GM23338 (cell line): ENCODE measurements around the gene HAUS5. TPM values are rescaled to one million over a fixed set of nuclear protein-coding genes. Genes with fewer than 3 reads are reported as not detected.

Experiments used
- ATAC-seq: fragments of 200-7000 bp; cut with Tn5 transposase; 3 replicates; pipeline ENCODE4 v1.9.1; 2020
- DNase-seq: peaks from one replicate; pipeline ENCODE4 v3.0.0-alpha.2; 2015; ENCODE audit warnings: low spot score
- H2AFZ ChIP-seq: fragments of 200-600 bp; sonication (generic); 2 replicates; pipeline ENCODE4 v1.8.0; 2016; ENCODE audit warnings: antibody characterized with exemption, mild to moderate bottlenecking, moderate library complexity
- H3F3A ChIP-seq: fragments of 200-600 bp; sonication (generic); replicated peaks from 2 replicates; pipeline ENCODE4 v1.8.0; 2017; ENCODE audit warnings: antibody characterized with exemption, mixed run types, low read depth
- H3K27ac ChIP-seq: fragments of 200-600 bp; sonication (generic); 2 replicates; pipeline ENCODE4 v1.6.1; 2016; ENCODE audit warnings: low read depth
- H3K27me3 ChIP-seq: fragments of 200-600 bp; sonication (generic); 2 replicates; pipeline ENCODE4 v1.8.0; 2016; ENCODE audit warnings: mild to moderate bottlenecking, mixed run types, moderate library complexity; ENCODE audit not compliant: insufficient read depth
- H3K36me3 ChIP-seq: fragments of 200-600 bp; sonication (generic); 2 replicates; pipeline ENCODE4 v1.8.0; 2016; ENCODE audit warnings: mild to moderate bottlenecking; ENCODE audit not compliant: insufficient read depth
- H3K4me1 ChIP-seq: fragments of 200-600 bp; sonication (generic); 2 replicates; pipeline ENCODE4 v1.8.0; 2016; ENCODE audit warnings: mild to moderate bottlenecking, moderate library complexity; ENCODE audit not compliant: insufficient read depth
- H3K4me2 ChIP-seq: fragments of 200-600 bp; sonication (generic); 2 replicates; pipeline ENCODE4 v1.7.1; 2017; ENCODE audit warnings: mixed run types
- H3K4me3 ChIP-seq: fragments of 200-600 bp; sonication (generic); 2 replicates; pipeline ENCODE4 v1.6.1; 2016; ENCODE audit warnings: mixed run types
- H3K79me2 ChIP-seq: fragments of 200-600 bp; sonication (generic); replicated peaks from 2 replicates; pipeline ENCODE4 v1.8.0; 2017; ENCODE audit warnings: mild to moderate bottlenecking; ENCODE audit not compliant: insufficient read depth
- H3K9me2 ChIP-seq: fragments of 200-600 bp; sonication (generic); 2 replicates; pipeline ENCODE4 v1.8.0; 2017; ENCODE audit not compliant: insufficient read depth
- H4K20me1 ChIP-seq: fragments of 200-600 bp; sonication (generic); replicated peaks from 2 replicates; pipeline ENCODE4 v1.8.0; 2017; ENCODE audit warnings: mild to moderate bottlenecking; ENCODE audit not compliant: insufficient read depth
- H3K27ac Mint-ChIP-seq: 2 replicates; pipeline ENCODE4 v1.8.0; 2020; ENCODE audit warnings: inconsistent platforms, mild to moderate bottlenecking, moderate library complexity, mixed read lengths
- H3K27me3 Mint-ChIP-seq: 3 replicates; pipeline ENCODE4 v1.8.0; 2022; ENCODE audit warnings: low read depth, mild to moderate bottlenecking, moderate library complexity, mixed read lengths, inconsistent platforms; ENCODE audit not compliant: insufficient read depth, poor library complexity
- H3K36me3 Mint-ChIP-seq: 3 replicates; pipeline ENCODE4 v1.8.0; 2021; ENCODE audit warnings: low read depth, mild to moderate bottlenecking, inconsistent platforms, moderate library complexity, mixed read lengths
- H3K4me1 Mint-ChIP-seq: 3 replicates; pipeline ENCODE4 v1.8.0; 2020; ENCODE audit warnings: mild to moderate bottlenecking, inconsistent platforms, mixed read lengths
- H3K4me3 Mint-ChIP-seq: 3 replicates; pipeline ENCODE4 v1.8.0; 2021; ENCODE audit warnings: moderate library complexity, mild to moderate bottlenecking, inconsistent platforms, mixed read lengths
- H3K9me3 Mint-ChIP-seq: 3 replicates; pipeline ENCODE4 v1.8.0; 2020; ENCODE audit warnings: moderate library complexity, mild to moderate bottlenecking, inconsistent platforms, mixed read lengths
- CREB1 ChIP-seq: fragments of 250-450 bp; sonication (Bioruptor Pico); IDR thresholded peaks from 2 replicates; pipeline ENCODE4 v1.5.0; 2020; ENCODE audit warnings: low read depth, mild to moderate bottlenecking, moderate library complexity
- CTCF ChIP-seq, 2 experiments: fragments of 200-600 bp in 1 of 2; sonication (generic) in 1 of 2; conservative IDR thresholded peaks; 2 replicates each; pipeline versions ENCODE4 v1.5.1 to v1.6.1; 2016 to 2017; ENCODE audit warnings: antibody characterized with exemption in 2 of 2, low read depth in 2 of 2, mild to moderate bottlenecking in 2 of 2, moderate library complexity in 1 of 2
- EZH2phosphoT487 ChIP-seq: fragments of 200-600 bp; sonication (generic); IDR thresholded peaks from one replicate; pipeline ENCODE4 v1.8.1; 2018; ENCODE audit warnings: antibody characterized with exemption; ENCODE audit not compliant: unreplicated experiment
- NANOG ChIP-seq: IDR thresholded peaks from 2 replicates; pipeline ENCODE4 v1.6.1; 2016; ENCODE audit warnings: antibody characterized with exemption, borderline replicate concordance
- POLR2AphosphoS5 ChIP-seq: IDR thresholded peaks from 2 replicates; pipeline ENCODE4 v1.6.1; 2016; ENCODE audit warnings: antibody characterized with exemption, low read depth
- ZNF331 ChIP-seq: fragments of 250-450 bp; sonication (Bioruptor Pico); IDR thresholded peaks from 2 replicates; pipeline ENCODE4 v1.5.0; 2020; ENCODE audit warnings: low read depth, mild to moderate bottlenecking, moderate library complexity
- polyA plus RNA-seq: library from polyadenylated mRNA; unstranded; fragments of >200 nt; fragmentation: Nextera tagmentation; extraction: Ambion mirVana; gene quantifications from 2 replicates; pipeline ENCODE4 v1.2.1, GENCODE V29; 2016
- total RNA-seq: library from RNA; depleted of rRNA; stranded (reverse); fragments of >200 nt; shearing (Covaris generic); gene quantifications from 2 replicates; pipeline ENCODE4 v1.2.3, GENCODE V29; 2014
- TF ChIP-seq, protein P1 (sequence below): IDR thresholded peaks from one replicate; pipeline ENCODE4 v1.6.1; 2018; ENCODE audit warnings: antibody characterized with exemption; ENCODE audit not compliant: unreplicated experiment
- TF ChIP-seq, protein P2 (sequence below): fragments of 250-450 bp; sonication (Bioruptor Pico); IDR thresholded peaks from 2 replicates; pipeline ENCODE4 v1.5.0; 2020; ENCODE audit warnings: mild to moderate bottlenecking, moderate library complexity

Gene HAUS5
- total and polyA plus RNA-seq, 2 experiments from 2014 or later: 21.9 to 23.2 TPM

GRCh38 chr19:35671818-35672217 is 59.3 kb downstream of the HAUS5 start:
- ATAC-seq: no peak
- Histone ChIP-seq H3K36me3 (no peaks in the 10 kb centered on the region), H3K4me1 (no peaks in the 10 kb centered on the region; the same call in 1 of the 2 replicates), H3K79me2 (no peaks in the 10 kb centered on the region), H3K27ac (no peak overlapping the region), H2AFZ (no peak overlapping the region), H3K27me3 (no peaks in the 10 kb centered on the region), H3K4me3 (no peak overlapping the region), H3K9me2 (no peaks in the 10 kb centered on the region), H3K4me2 (no peak overlapping the region), H3F3A (0 out of 2 replicates have a peak, but pooled peaks cover 3% of the 10 kb centered on the region), H4K20me1 (no peaks in the 10 kb centered on the region)
- H3K4me3 Mint-ChIP-seq: no peak overlapping the region
- H3K27me3 Mint-ChIP-seq: peaks cover 16% of the 10 kb centered on the region
- no peak overlapping the region for H3K27ac Mint-ChIP-seq
- no peaks in the 10 kb centered on the region; the same call in 2 of the 3 replicates for H3K9me3 Mint-ChIP-seq
- H3K36me3 Mint-ChIP-seq: no peaks in the 10 kb centered on the region
- peaks cover 6% of the 10 kb centered on the region; the same call in 2 of the 3 replicates for H3K4me1 Mint-ChIP-seq
- TF ChIP-seq, protein P1, sequence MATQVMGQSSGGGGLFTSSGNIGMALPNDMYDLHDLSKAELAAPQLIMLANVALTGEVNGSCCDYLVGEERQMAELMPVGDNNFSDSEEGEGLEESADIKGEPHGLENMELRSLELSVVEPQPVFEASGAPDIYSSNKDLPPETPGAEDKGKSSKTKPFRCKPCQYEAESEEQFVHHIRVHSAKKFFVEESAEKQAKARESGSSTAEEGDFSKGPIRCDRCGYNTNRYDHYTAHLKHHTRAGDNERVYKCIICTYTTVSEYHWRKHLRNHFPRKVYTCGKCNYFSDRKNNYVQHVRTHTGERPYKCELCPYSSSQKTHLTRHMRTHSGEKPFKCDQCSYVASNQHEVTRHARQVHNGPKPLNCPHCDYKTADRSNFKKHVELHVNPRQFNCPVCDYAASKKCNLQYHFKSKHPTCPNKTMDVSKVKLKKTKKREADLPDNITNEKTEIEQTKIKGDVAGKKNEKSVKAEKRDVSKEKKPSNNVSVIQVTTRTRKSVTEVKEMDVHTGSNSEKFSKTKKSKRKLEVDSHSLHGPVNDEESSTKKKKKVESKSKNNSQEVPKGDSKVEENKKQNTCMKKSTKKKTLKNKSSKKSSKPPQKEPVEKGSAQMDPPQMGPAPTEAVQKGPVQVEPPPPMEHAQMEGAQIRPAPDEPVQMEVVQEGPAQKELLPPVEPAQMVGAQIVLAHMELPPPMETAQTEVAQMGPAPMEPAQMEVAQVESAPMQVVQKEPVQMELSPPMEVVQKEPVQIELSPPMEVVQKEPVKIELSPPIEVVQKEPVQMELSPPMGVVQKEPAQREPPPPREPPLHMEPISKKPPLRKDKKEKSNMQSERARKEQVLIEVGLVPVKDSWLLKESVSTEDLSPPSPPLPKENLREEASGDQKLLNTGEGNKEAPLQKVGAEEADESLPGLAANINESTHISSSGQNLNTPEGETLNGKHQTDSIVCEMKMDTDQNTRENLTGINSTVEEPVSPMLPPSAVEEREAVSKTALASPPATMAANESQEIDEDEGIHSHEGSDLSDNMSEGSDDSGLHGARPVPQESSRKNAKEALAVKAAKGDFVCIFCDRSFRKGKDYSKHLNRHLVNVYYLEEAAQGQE: no peak
- TF ChIP-seq NANOG: no peak
- DNase-seq: no peak

GRCh38 chr19:35673121-35673804 is 60.7 kb downstream of the HAUS5 start:
- Histone ChIP-seq H3K4me2 (peak overlapping the region; percentile 72), H4K20me1 (no peaks in the 10 kb centered on the region), H3F3A (0 out of 2 replicates have a peak, but pooled peaks cover 3% of the 10 kb centered on the region), H3K27ac (no peak overlapping the region), H3K4me3 (peak overlapping the region; percentile 59), H3K4me1 (no peaks in the 10 kb centered on the region; the same call in 1 of the 2 replicates), H3K79me2 (no peaks in the 10 kb centered on the region), H3K9me2 (no peaks in the 10 kb centered on the region), H2AFZ (peak overlapping the region; percentile 92), H3K36me3 (no peaks in the 10 kb centered on the region), H3K27me3 (no peaks in the 10 kb centered on the region)
- ATAC-seq (peak; percentile 96), DNase-seq (peak; percentile 84)
- Mint-ChIP-seq H3K27ac (no peak overlapping the region), H3K27me3 (peaks cover 16% of the 10 kb centered on the region), H3K4me1 (peaks cover 6% of the 10 kb centered on the region; the same call in 2 of the 3 replicates), H3K4me3 (peak overlapping the region; percentile 79), H3K9me3 (no peaks in the 10 kb centered on the region; the same call in 2 of the 3 replicates), H3K36me3 (no peaks in the 10 kb centered on the region; the same call in 2 of the 3 replicates)
- TF ChIP-seq, protein P2, sequence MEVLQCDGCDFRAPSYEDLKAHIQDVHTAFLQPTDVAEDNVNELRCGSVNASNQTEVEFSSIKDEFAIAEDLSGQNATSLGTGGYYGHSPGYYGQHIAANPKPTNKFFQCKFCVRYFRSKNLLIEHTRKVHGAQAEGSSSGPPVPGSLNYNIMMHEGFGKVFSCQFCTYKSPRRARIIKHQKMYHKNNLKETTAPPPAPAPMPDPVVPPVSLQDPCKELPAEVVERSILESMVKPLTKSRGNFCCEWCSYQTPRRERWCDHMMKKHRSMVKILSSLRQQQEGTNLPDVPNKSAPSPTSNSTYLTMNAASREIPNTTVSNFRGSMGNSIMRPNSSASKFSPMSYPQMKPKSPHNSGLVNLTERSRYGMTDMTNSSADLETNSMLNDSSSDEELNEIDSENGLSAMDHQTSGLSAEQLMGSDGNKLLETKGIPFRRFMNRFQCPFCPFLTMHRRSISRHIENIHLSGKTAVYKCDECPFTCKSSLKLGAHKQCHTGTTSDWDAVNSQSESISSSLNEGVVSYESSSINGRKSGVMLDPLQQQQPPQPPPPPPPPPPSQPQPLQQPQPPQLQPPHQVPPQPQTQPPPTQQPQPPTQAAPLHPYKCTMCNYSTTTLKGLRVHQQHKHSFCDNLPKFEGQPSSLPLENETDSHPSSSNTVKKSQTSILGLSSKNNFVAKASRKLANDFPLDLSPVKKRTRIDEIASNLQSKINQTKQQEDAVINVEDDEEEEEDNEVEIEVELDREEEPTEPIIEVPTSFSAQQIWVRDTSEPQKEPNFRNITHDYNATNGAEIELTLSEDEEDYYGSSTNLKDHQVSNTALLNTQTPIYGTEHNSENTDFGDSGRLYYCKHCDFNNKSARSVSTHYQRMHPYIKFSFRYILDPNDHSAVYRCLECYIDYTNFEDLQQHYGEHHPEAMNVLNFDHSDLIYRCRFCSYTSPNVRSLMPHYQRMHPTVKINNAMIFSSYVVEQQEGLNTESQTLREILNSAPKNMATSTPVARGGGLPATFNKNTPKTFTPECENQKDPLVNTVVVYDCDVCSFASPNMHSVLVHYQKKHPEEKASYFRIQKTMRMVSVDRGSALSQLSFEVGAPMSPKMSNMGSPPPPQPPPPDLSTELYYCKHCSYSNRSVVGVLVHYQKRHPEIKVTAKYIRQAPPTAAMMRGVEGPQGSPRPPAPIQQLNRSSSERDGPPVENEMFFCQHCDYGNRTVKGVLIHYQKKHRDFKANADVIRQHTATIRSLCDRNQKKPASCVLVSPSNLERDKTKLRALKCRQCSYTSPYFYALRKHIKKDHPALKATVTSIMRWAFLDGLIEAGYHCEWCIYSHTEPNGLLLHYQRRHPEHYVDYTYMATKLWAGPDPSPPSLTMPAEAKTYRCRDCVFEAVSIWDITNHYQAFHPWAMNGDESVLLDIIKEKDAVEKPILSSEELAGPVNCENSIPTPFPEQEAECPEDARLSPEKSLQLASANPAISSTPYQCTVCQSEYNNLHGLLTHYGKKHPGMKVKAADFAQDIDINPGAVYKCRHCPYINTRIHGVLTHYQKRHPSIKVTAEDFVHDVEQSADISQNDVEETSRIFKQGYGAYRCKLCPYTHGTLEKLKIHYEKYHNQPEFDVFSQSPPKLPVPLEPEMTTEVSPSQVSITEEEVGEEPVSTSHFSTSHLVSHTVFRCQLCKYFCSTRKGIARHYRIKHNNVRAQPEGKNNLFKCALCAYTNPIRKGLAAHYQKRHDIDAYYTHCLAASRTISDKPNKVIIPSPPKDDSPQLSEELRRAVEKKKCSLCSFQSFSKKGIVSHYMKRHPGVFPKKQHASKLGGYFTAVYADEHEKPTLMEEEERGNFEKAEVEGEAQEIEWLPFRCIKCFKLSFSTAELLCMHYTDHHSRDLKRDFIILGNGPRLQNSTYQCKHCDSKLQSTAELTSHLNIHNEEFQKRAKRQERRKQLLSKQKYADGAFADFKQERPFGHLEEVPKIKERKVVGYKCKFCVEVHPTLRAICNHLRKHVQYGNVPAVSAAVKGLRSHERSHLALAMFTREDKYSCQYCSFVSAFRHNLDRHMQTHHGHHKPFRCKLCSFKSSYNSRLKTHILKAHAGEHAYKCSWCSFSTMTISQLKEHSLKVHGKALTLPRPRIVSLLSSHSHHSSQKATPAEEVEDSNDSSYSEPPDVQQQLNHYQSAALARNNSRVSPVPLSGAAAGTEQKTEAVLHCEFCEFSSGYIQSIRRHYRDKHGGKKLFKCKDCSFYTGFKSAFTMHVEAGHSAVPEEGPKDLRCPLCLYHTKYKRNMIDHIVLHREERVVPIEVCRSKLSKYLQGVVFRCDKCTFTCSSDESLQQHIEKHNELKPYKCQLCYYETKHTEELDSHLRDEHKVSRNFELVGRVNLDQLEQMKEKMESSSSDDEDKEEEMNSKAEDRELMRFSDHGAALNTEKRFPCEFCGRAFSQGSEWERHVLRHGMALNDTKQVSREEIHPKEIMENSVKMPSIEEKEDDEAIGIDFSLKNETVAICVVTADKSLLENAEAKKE: 0 out of 2 replicates have a peak, but pooled peaks have one; percentile 53
- no peak for TF ChIP-seq EZH2phosphoT487
- 0 out of 4 replicates have a peak, but pooled peaks of 1 of the 2 experiments have one; percentile 1 for TF ChIP-seq CTCF (conservative IDR thresholded peaks at IDR 0.05; ENCODE audit: low read depth in 2 of 2)
- TF ChIP-seq ZNF331 (CRISPR knock-in tag): no peak
- peak; percentile 78 for TF ChIP-seq POLR2AphosphoS5
- peak; percentile 67 for TF ChIP-seq CREB1 (CRISPR knock-in tag)
